Measurements from ENCODE around the gene CHTF18. TPM values are rescaled to one million over a fixed set of nuclear protein-coding genes. Genes with fewer than 3 reads are reported as not detected.

Gene CHTF18
- total and polyA plus RNA-seq, 2 experiments from 2014 or later: 61.3 to 129 TPM

- no peak for TF ChIP-seq CTCF (conservative IDR thresholded peaks at IDR 0.05; ENCODE audit: low read depth in 2 of 2)
These were observed 24.8 kb upstream of the CHTF18 start (continued) for GRCh38 chr16:763369-764183.

- Histone ChIP-seq H3K4me3 (no peak overlapping the region), H3K9me2 (ENCODE audit: insufficient read depth) (no peaks in the 10 kb centered on the region), H3K27ac (ENCODE audit: low read depth) (no peak overlapping the region), H3F3A (replicated peaks; ENCODE audit: low read depth) (0 out of 2 replicates have a peak, but pooled peaks cover 3% of the 10 kb centered on the region), H3K4me1 (ENCODE audit: insufficient read depth) (no peaks in the 10 kb centered on the region), H3K79me2 (replicated peaks; ENCODE audit: insufficient read depth) (no peaks in the 10 kb centered on the region), H4K20me1 (replicated peaks; ENCODE audit: insufficient read depth) (no peaks in the 10 kb centered on the region), H3K36me3 (ENCODE audit: insufficient read depth) (no peaks in the 10 kb centered on the region), H3K27me3 (ENCODE audit: insufficient read depth) (no peaks in the 10 kb centered on the region), H2AFZ (no peak overlapping the region), H3K4me2 (no peak overlapping the region)
- Mint-ChIP-seq H3K4me3 (no peak overlapping the region), H3K4me1 (no peaks in the 10 kb centered on the region; the same call in 1 of the 3 replicates), H3K9me3 (no peaks in the 10 kb centered on the region; the same call in 2 of the 3 replicates), H3K27ac (no peak overlapping the region), H3K27me3 (ENCODE audit: insufficient read depth, low read depth, poor library complexity) (peaks cover 17% of the 10 kb centered on the region), H3K36me3 (ENCODE audit: low read depth) (no peaks in the 10 kb centered on the region)
- DNase-seq (ENCODE audit: low spot score): no peak
- no peak for ATAC-seq
- TF ChIP-seq ETS1 (IDR thresholded peaks at IDR 0.05) (no peak), REST (IDR thresholded peaks at IDR 0.05; ENCODE audit: unreplicated experiment) (no peak), ZNF114 (CRISPR knock-in tag; IDR thresholded peaks at IDR 0.05) (no peak), JUNB (IDR thresholded peaks at IDR 0.05; ENCODE audit: unreplicated experiment) (no peak), NANOG (IDR thresholded peaks at IDR 0.05; ENCODE audit: borderline replicate concordance) (no peak), CREB1 (CRISPR knock-in tag; IDR thresholded peaks at IDR 0.05; ENCODE audit: low read depth) (no peak), EZH2 (IDR thresholded peaks at IDR 0.05; ENCODE audit: low read depth, unreplicated experiment) (no peak), ZNF462 (CRISPR knock-in tag; IDR thresholded peaks at IDR 0.05) (no peak), ZNF331 (CRISPR knock-in tag; IDR thresholded peaks at IDR 0.05; ENCODE audit: low read depth) (no peak), POLR2AphosphoS5 (IDR thresholded peaks at IDR 0.05; ENCODE audit: low read depth) (no peak)
These were observed 24.2 kb upstream of the CHTF18 start for GRCh38 chr16:764184-764750.
